ENCODE measurements around the gene ESYT3.
"Not testable (repeated sequence)": the region's sequence is repeated elsewhere in the genome, so short reads cannot be mapped to it uniquely, and the experiment has no call there.

ESYT3 gene

DNA sequence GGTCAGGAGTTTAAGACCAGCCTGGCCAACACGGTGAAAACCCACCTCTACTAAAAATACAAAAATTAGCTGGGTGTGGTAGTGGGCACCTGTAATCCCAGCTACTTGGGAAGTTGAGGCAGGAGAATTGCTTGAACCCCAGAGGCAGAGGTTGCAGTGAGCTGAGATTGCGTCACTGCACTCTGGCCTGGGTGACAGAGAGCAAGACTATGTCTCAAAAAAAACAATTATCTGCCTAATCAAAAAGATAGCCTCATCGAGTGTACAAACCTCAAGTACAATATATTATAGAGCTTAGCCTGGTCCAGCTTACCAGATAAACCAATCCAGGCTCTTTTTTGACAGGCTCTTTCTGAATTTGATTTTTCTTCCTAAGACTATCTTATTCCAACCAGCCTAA lies 61.2 kb downstream of the ESYT3 start:
- DNase-seq = not testable (repeated sequence)

DNA sequence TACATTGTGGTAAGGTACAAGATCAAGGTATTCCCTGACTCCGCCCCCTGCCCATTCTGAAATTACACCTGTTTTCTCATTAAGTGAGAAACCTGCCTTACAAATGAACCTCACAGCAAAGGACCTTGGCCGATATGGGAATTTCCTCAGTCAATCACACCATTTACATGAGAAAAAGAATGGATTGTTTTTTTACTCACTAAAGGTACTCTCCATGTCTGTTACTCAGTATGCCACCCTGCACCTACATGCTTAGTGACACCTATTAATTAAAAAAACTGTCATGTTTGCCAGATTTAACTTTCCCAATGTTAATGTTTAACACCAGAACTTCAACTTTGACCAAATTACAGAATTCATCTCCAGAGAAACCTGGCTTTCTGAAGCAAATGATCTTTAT lies 62.0 kb downstream of the ESYT3 start:
- no peak for DNase-seq

GRCh38 chr3:138497021-138497420 lies 62.6 kb downstream of the ESYT3 start:
- DNase-seq = no peak

DNA sequence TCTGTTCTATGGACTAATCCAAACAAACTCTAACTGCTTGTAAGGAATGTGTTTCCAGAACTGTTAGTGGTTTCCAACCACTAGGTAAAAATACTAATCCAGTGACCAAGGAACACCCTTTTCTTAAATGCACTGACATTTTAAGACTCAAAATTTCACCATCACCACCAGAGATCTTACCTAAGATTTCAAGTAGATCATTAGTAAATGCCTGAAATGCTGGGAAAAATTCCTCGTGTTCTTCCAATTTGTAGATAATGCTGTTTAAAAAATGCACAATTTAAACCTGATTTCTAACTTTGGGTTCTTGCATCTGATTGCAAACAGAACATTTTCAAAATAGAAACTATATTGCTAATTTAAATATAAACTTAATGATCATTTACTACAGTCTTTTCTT lies 63.4 kb downstream of the ESYT3 start:
- DNase-seq = no peak

DNA sequence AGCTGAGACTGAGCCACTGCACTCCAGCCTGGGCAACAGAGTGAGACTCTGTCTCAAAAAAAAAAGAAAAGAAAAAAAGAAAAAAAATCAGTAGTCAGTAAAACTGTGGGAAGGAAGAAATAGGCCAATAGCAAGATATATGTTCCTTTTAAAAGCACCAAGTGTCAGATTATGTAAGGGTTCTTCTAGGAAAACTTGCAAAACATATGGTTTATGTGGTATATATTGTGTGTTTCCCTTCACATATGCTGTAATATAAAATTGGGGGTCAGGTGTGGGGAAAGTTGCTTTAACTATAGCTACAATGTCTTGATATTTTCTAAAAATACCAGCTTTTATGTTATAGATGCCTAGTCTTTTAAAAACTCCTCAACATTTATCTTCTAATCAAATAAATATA lies 64.6 kb downstream of the ESYT3 start:
- DNase-seq = no peak

- DNase-seq = no peak
Observed at GRCh38 chr3:138507524-138507923, 73.1 kb downstream of the ESYT3 start.

- DNase-seq = no peak
Observed at GRCh38 chr3:138509586-138509985, 75.2 kb downstream of the ESYT3 start.

- DNase-seq = no peak
Observed at GRCh38 chr3:138511945-138512344, 77.5 kb downstream of the ESYT3 start.

- no peak for DNase-seq
Observed at GRCh38 chr3:138513090-138513843, 78.9 kb downstream of the ESYT3 start.

- DNase-seq = not testable (repeated sequence)
Observed at GRCh38 chr3:138521445-138521844, 87.0 kb downstream of the ESYT3 start.

Data from CD4-positive, alpha-beta T cell treated with Interleukin-6 for 4 hours (primary cell).